T-helper 1 cell treated with Interleukin-12 subunit alpha and Interleukin-12 subunit beta and Interleukin-4 antibody, amounts not matched to agents 30 ng/mL and 1 ng/mL, for 36 hours (primary cell): Measurements from ENCODE around the gene SYNDIG1. TPM values are rescaled to one million over a fixed set of nuclear protein-coding genes. Genes with fewer than 3 reads are reported as not detected.

Experiments used
- intact Hi-C: fragments of 100-400 bp; cut with micrococcal nuclease; formaldehyde crosslinking; loops from one replicate; pipeline ENCODE4 v1.15.1; 2024
- total RNA-seq: library from RNA; stranded (reverse); gene quantifications from 2 replicates; pipeline ENCODE4 v1.2.3, GENCODE V29; 2022

The SYNDIG1 gene
- total RNA-seq, 1 donor from 2014 or later: not detected

GRCh38 chr20:24653306-24653705 is 183.9 kb downstream of the SYNDIG1 start:
- intact Hi-C loops: no loop called here

- intact Hi-C loops: no loop called here
Observed at GRCh38 chr20:24654425-24654824, 185.0 kb downstream of the SYNDIG1 start.

GRCh38 chr20:24656391-24656790 is 187.0 kb downstream of the SYNDIG1 start:
- intact Hi-C loops: no loop called here

GRCh38 chr20:24657196-24657595 is 187.8 kb downstream of the SYNDIG1 start:
- intact Hi-C loops: no loop called here

- intact Hi-C loops: no loop called here
Observed at GRCh38 chr20:24657878-24658620, 188.6 kb downstream of the SYNDIG1 start.

GRCh38 chr20:24658920-24659660 is 189.7 kb downstream of the SYNDIG1 start:
- intact Hi-C loops: no loop called here

- intact Hi-C loops: no loop called here
Observed at GRCh38 chr20:24659835-24660234, 190.4 kb downstream of the SYNDIG1 start.

- intact Hi-C loops: no loop called here
Observed at GRCh38 chr20:24660651-24661050, 191.2 kb downstream of the SYNDIG1 start.

- intact Hi-C loops: no loop called here
Observed at GRCh38 chr20:24661255-24661654, 191.8 kb downstream of the SYNDIG1 start.

GRCh38 chr20:24662322-24662721 is 192.9 kb downstream of the SYNDIG1 start:
- intact Hi-C loops: no loop called here

GRCh38 chr20:24662752-24663365 is 193.4 kb downstream of the SYNDIG1 start:
- intact Hi-C loops: no loop called here

- intact Hi-C loops: no loop called here
Observed at GRCh38 chr20:24663496-24663895, 194.1 kb downstream of the SYNDIG1 start.

GRCh38 chr20:24664266-24664986 is 195.0 kb downstream of the SYNDIG1 start:
- intact Hi-C loops: no loop called here

GRCh38 chr20:24665196-24665595 is 195.8 kb downstream of the SYNDIG1 start:
- intact Hi-C loops: no loop called here

- intact Hi-C loops: no loop called here
Observed at GRCh38 chr20:24665741-24666191, 196.3 kb downstream of the SYNDIG1 start.

GRCh38 chr20:24667689-24668383 is 198.4 kb downstream of the SYNDIG1 start:
- intact Hi-C loops: no loop called here

GRCh38 chr20:24668384-24668702 is 198.9 kb downstream of the SYNDIG1 start:
- intact Hi-C loops: no loop called here

GRCh38 chr20:24668791-24669190 is 199.4 kb downstream of the SYNDIG1 start:
- intact Hi-C loops: no loop called here

- intact Hi-C loops: no loop called here
Observed at GRCh38 chr20:24669701-24670100, 200.3 kb downstream of the SYNDIG1 start.

GRCh38 chr20:24670341-24670872 is 201.0 kb downstream of the SYNDIG1 start:
- intact Hi-C loops: no loop called here

GRCh38 chr20:24670981-24671380 is 201.6 kb downstream of the SYNDIG1 start:
- intact Hi-C loops: no loop called here
